WTC11 (cell line): ENCODE results near the gene PROX2. TPM values are rescaled to one million over a fixed set of nuclear protein-coding genes. Genes with fewer than 3 reads are reported as not detected.

Experiments
- ATAC-seq: fragments of 200-7000 bp; cut with Tn5 transposase; 2 replicates; pipeline ENCODE4 v1.10.0; 2021; ENCODE audit warnings: mild to moderate bottlenecking, moderate library complexity
- CTCF ChIA-PET: fragments of 300-600 bp; sonication (Branson Sonifier 250); formaldehyde crosslinking; loops from one replicate; lab custom pipeline; 2021; ENCODE audit warnings: antibody characterized with exemption; lab: Charles Lee
- POLR2A ChIA-PET: fragments of 350-600 bp; sonication (Branson Sonifier 250); formaldehyde crosslinking; loops from one replicate; lab custom pipeline; 2021; ENCODE audit warnings: antibody characterized with exemption; lab: Charles Lee
- DNase-seq: peaks from one replicate; pipeline ENCODE4 v3.0.0; 2021; ENCODE audit warnings: low spot score
- H3K27ac Mint-ChIP-seq: 2 replicates; pipeline ENCODE4 v1.8.0; 2021; ENCODE audit warnings: mixed read lengths
- H3K27me3 Mint-ChIP-seq: 2 replicates; pipeline ENCODE4 v1.8.0; 2021; ENCODE audit warnings: low read depth, mild to moderate bottlenecking, moderate library complexity, mixed read lengths
- H3K36me3 Mint-ChIP-seq: 2 replicates; pipeline ENCODE4 v1.8.0; 2021; ENCODE audit warnings: mixed read lengths
- H3K4me1 Mint-ChIP-seq: 2 replicates; pipeline ENCODE4 v1.8.0; 2022; ENCODE audit warnings: mixed read lengths
- H3K4me3 Mint-ChIP-seq: 2 replicates; pipeline ENCODE4 v1.8.0; 2021; ENCODE audit warnings: mild to moderate bottlenecking, moderate library complexity, mixed read lengths
- H3K9me3 Mint-ChIP-seq: 2 replicates; pipeline ENCODE4 v1.8.0; 2021; ENCODE audit warnings: mixed read lengths
- ATF1 ChIP-seq: sonication (generic); formaldehyde crosslinking; IDR thresholded peaks from 2 replicates; pipeline ENCODE4 v1.8.1; 2023; ENCODE audit warnings: mild to moderate bottlenecking, moderate library complexity, missing genetic modification reagents
- EMX1 ChIP-seq: fragments of 250-450 bp; sonication (Bioruptor Pico); IDR thresholded peaks from 2 replicates; pipeline ENCODE4 v1.8.0; 2021; ENCODE audit warnings: mild to moderate bottlenecking
- FOXJ3 ChIP-seq: sonication (generic); formaldehyde crosslinking; IDR thresholded peaks from 2 replicates; pipeline ENCODE4 v1.9.0; 2021; ENCODE audit warnings: missing genetic modification reagents, mild to moderate bottlenecking, borderline replicate concordance
- FOXK1 ChIP-seq: sonication (generic); formaldehyde crosslinking; IDR thresholded peaks from 2 replicates; pipeline ENCODE4 v1.8.0; 2022; ENCODE audit warnings: mild to moderate bottlenecking, moderate library complexity, missing genetic modification reagents
- GTF2I ChIP-seq: fragments of 250-450 bp; sonication (Bioruptor Pico); conservative IDR thresholded peaks from 2 replicates; pipeline ENCODE4 v1.4.0; 2021; ENCODE audit warnings: mild to moderate bottlenecking
- MYBL2 ChIP-seq: sonication (generic); formaldehyde crosslinking; IDR thresholded peaks from 2 replicates; pipeline ENCODE4 v1.8.1; 2023; ENCODE audit warnings: mild to moderate bottlenecking, moderate library complexity, missing genetic modification reagents
- OVOL2 ChIP-seq: fragments of 250-450 bp; sonication (Bioruptor Pico); IDR thresholded peaks from 2 replicates; pipeline ENCODE4 v1.9.0; 2021; ENCODE audit warnings: mild to moderate bottlenecking, borderline replicate concordance
- ZNF263 ChIP-seq: sonication (generic); formaldehyde crosslinking; IDR thresholded peaks from 2 replicates; pipeline ENCODE4 v1.8.1; 2022; ENCODE audit warnings: low read depth, mild to moderate bottlenecking, moderate library complexity, missing genetic modification reagents
- ZNF396 ChIP-seq: fragments of 250-450 bp; sonication (Bioruptor Pico); IDR thresholded peaks from 2 replicates; pipeline ENCODE4 v1.8.0; 2021; ENCODE audit warnings: mild to moderate bottlenecking, moderate library complexity, borderline replicate concordance
- ZNF416 ChIP-seq: fragments of 250-450 bp; sonication (Bioruptor Pico); IDR thresholded peaks from 2 replicates; pipeline ENCODE4 v1.9.0; 2021; ENCODE audit warnings: mild to moderate bottlenecking, inconsistent platforms
- total RNA-seq: library from RNA; stranded (reverse); gene quantifications from 3 replicates; pipeline ENCODE4 v1.2.3, GENCODE V29; 2021
- TF ChIP-seq, protein P1 (sequence below): sonication (generic); formaldehyde crosslinking; IDR thresholded peaks from 2 replicates; pipeline ENCODE4 v1.8.1; 2023; ENCODE audit warnings: mild to moderate bottlenecking, missing genetic modification reagents
- TF ChIP-seq, protein P2 (sequence below): sonication (generic); formaldehyde crosslinking; IDR thresholded peaks from 2 replicates; pipeline ENCODE4 v1.8.1; 2023; ENCODE audit warnings: mild to moderate bottlenecking, missing genetic modification reagents
- TF ChIP-seq, protein P3 (sequence below): sonication (generic); formaldehyde crosslinking; IDR thresholded peaks from 2 replicates; pipeline ENCODE4 v1.8.0; 2023; ENCODE audit warnings: mild to moderate bottlenecking, missing genetic modification reagents
- TF ChIP-seq, protein P4 (sequence below): sonication (generic); formaldehyde crosslinking; IDR thresholded peaks from 2 replicates; pipeline ENCODE4 v1.8.1; 2022; ENCODE audit warnings: mild to moderate bottlenecking, missing genetic modification reagents, moderate library complexity, borderline replicate concordance
- TF ChIP-seq, protein P5 (sequence below): sonication (generic); formaldehyde crosslinking; IDR thresholded peaks from 2 replicates; pipeline ENCODE4 v1.8.0; 2023; ENCODE audit warnings: missing genetic modification reagents, mild to moderate bottlenecking, borderline replicate concordance
- TF ChIP-seq, protein P6 (sequence below): sonication (generic); formaldehyde crosslinking; IDR thresholded peaks from 2 replicates; pipeline ENCODE4 v1.8.0; 2022; ENCODE audit warnings: mild to moderate bottlenecking, missing genetic modification reagents

PROX2 gene
- total RNA-seq, 1 experiment from 2014 or later: 0.04 TPM

DNA sequence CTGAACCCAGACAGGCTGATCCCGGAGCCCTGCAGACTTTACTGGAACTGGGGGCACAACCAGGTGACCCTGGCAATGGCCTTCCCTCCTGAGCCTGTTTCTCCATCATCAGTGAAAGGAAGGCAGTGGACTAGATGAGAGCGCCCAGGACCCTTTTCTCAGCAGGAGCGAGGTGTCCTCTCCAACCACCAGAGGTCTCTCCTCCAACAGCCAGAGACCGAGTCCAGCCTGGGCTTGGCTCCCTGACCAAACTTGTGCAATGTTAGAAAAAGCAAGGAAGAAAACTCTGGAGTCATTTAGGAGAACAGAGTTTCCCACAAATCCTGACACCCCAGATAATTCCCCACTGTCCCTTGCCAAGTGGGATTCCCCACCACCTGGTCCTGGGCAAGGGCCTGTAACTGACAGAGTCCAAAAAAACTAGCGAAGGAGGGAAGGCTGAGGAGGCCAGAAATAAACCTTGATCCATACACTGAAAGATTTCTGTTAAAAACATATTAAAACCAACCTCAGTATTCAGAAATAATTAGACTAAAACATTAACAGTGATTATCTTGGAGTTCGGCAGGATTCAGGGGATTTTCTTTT lies 38.1 kb upstream of the PROX2 start:
- POLR2A ChIA-PET: no interaction called here
- TF ChIP-seq, protein P1, sequence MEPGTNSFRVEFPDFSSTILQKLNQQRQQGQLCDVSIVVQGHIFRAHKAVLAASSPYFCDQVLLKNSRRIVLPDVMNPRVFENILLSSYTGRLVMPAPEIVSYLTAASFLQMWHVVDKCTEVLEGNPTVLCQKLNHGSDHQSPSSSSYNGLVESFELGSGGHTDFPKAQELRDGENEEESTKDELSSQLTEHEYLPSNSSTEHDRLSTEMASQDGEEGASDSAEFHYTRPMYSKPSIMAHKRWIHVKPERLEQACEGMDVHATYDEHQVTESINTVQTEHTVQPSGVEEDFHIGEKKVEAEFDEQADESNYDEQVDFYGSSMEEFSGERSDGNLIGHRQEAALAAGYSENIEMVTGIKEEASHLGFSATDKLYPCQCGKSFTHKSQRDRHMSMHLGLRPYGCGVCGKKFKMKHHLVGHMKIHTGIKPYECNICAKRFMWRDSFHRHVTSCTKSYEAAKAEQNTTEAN: no peak
- TF ChIP-seq GTF2I (CRISPR knock-in tag) (no peak), FOXJ3 (CRISPR knock-in tag) (no peak), FOXK1 (CRISPR knock-in tag) (no peak), EMX1 (CRISPR knock-in tag) (no peak), ATF1 (CRISPR knock-in tag) (no peak), ZNF263 (no peak), ZNF396 (CRISPR knock-in tag) (no peak), MYBL2 (CRISPR knock-in tag) (no peak), ZNF416 (CRISPR knock-in tag) (no peak), OVOL2 (no peak)
- TF ChIP-seq, protein P2, sequence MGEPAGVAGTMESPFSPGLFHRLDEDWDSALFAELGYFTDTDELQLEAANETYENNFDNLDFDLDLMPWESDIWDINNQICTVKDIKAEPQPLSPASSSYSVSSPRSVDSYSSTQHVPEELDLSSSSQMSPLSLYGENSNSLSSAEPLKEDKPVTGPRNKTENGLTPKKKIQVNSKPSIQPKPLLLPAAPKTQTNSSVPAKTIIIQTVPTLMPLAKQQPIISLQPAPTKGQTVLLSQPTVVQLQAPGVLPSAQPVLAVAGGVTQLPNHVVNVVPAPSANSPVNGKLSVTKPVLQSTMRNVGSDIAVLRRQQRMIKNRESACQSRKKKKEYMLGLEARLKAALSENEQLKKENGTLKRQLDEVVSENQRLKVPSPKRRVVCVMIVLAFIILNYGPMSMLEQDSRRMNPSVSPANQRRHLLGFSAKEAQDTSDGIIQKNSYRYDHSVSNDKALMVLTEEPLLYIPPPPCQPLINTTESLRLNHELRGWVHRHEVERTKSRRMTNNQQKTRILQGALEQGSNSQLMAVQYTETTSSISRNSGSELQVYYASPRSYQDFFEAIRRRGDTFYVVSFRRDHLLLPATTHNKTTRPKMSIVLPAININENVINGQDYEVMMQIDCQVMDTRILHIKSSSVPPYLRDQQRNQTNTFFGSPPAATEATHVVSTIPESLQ (CRISPR knock-in tag): no peak
- TF ChIP-seq, protein P3, sequence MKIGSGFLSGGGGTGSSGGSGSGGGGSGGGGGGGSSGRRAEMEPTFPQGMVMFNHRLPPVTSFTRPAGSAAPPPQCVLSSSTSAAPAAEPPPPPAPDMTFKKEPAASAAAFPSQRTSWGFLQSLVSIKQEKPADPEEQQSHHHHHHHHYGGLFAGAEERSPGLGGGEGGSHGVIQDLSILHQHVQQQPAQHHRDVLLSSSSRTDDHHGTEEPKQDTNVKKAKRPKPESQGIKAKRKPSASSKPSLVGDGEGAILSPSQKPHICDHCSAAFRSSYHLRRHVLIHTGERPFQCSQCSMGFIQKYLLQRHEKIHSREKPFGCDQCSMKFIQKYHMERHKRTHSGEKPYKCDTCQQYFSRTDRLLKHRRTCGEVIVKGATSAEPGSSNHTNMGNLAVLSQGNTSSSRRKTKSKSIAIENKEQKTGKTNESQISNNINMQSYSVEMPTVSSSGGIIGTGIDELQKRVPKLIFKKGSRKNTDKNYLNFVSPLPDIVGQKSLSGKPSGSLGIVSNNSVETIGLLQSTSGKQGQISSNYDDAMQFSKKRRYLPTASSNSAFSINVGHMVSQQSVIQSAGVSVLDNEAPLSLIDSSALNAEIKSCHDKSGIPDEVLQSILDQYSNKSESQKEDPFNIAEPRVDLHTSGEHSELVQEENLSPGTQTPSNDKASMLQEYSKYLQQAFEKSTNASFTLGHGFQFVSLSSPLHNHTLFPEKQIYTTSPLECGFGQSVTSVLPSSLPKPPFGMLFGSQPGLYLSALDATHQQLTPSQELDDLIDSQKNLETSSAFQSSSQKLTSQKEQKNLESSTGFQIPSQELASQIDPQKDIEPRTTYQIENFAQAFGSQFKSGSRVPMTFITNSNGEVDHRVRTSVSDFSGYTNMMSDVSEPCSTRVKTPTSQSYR: no peak
- TF ChIP-seq, protein P4, sequence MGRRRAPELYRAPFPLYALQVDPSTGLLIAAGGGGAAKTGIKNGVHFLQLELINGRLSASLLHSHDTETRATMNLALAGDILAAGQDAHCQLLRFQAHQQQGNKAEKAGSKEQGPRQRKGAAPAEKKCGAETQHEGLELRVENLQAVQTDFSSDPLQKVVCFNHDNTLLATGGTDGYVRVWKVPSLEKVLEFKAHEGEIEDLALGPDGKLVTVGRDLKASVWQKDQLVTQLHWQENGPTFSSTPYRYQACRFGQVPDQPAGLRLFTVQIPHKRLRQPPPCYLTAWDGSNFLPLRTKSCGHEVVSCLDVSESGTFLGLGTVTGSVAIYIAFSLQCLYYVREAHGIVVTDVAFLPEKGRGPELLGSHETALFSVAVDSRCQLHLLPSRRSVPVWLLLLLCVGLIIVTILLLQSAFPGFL: no peak
- TF ChIP-seq, protein P5, sequence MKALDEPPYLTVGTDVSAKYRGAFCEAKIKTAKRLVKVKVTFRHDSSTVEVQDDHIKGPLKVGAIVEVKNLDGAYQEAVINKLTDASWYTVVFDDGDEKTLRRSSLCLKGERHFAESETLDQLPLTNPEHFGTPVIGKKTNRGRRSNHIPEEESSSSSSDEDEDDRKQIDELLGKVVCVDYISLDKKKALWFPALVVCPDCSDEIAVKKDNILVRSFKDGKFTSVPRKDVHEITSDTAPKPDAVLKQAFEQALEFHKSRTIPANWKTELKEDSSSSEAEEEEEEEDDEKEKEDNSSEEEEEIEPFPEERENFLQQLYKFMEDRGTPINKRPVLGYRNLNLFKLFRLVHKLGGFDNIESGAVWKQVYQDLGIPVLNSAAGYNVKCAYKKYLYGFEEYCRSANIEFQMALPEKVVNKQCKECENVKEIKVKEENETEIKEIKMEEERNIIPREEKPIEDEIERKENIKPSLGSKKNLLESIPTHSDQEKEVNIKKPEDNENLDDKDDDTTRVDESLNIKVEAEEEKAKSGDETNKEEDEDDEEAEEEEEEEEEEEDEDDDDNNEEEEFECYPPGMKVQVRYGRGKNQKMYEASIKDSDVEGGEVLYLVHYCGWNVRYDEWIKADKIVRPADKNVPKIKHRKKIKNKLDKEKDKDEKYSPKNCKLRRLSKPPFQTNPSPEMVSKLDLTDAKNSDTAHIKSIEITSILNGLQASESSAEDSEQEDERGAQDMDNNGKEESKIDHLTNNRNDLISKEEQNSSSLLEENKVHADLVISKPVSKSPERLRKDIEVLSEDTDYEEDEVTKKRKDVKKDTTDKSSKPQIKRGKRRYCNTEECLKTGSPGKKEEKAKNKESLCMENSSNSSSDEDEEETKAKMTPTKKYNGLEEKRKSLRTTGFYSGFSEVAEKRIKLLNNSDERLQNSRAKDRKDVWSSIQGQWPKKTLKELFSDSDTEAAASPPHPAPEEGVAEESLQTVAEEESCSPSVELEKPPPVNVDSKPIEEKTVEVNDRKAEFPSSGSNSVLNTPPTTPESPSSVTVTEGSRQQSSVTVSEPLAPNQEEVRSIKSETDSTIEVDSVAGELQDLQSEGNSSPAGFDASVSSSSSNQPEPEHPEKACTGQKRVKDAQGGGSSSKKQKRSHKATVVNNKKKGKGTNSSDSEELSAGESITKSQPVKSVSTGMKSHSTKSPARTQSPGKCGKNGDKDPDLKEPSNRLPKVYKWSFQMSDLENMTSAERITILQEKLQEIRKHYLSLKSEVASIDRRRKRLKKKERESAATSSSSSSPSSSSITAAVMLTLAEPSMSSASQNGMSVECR (CRISPR knock-in tag): no peak
- TF ChIP-seq, protein P6, sequence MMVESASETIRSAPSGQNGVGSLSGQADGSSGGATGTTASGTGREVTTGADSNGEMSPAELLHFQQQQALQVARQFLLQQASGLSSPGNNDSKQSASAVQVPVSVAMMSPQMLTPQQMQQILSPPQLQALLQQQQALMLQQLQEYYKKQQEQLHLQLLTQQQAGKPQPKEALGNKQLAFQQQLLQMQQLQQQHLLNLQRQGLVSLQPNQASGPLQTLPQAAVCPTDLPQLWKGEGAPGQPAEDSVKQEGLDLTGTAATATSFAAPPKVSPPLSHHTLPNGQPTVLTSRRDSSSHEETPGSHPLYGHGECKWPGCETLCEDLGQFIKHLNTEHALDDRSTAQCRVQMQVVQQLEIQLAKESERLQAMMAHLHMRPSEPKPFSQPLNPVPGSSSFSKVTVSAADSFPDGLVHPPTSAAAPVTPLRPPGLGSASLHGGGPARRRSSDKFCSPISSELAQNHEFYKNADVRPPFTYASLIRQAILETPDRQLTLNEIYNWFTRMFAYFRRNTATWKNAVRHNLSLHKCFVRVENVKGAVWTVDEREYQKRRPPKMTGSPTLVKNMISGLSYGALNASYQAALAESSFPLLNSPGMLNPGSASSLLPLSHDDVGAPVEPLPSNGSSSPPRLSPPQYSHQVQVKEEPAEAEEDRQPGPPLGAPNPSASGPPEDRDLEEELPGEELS (CRISPR knock-in tag): no peak
- Mint-ChIP-seq H3K27me3 (no peaks in the 10 kb centered on the region), H3K27ac (peak overlapping the region; percentile 83; the same call in 1 of the 2 replicates), H3K9me3 (no peaks in the 10 kb centered on the region), H3K4me3 (no peak overlapping the region), H3K36me3 (no peaks in the 10 kb centered on the region), H3K4me1 (peaks cover 6% of the 10 kb centered on the region)
- CTCF ChIA-PET: no interaction called here
- DNase-seq (peak; percentile 55), ATAC-seq (peak; percentile 74)
